IMR-90 (cell line): Measurements from ENCODE around the gene CWC27. TPM values are rescaled to one million over a fixed set of nuclear protein-coding genes. Genes with fewer than 3 reads are reported as not detected.
"Not testable (repeated sequence)": the region's sequence is repeated elsewhere in the genome, so short reads cannot be mapped to it uniquely, and the experiment has no call there.

Experiments
- ATAC-seq: fragments of 200-7000 bp; cut with Tn5 transposase; 2 replicates; pipeline ENCODE4 v1.9.1; 2020; ENCODE audit warnings: low read depth, mild to moderate bottlenecking, moderate library complexity
- BruUV-seq: library from RNA; stranded (reverse); fragments of 400-500 nt; replicated peaks from 2 replicates; lab custom pipeline; 2021; lab: Mats Ljungman, UMichigan
- CTCF ChIA-PET: fragments of 300-600 bp; formaldehyde crosslinking; extraction: SDS; loops from one replicate; lab custom pipeline; 2021; ENCODE audit warnings: antibody characterized with exemption; lab: Yijun Ruan, JAX
- POLR2A ChIA-PET: fragments of 300-600 bp; sonication (Branson Sonifier 250); formaldehyde crosslinking; loops from one replicate; lab custom pipeline; 2022; ENCODE audit warnings: antibody characterized with exemption; ENCODE audit not compliant: unreplicated experiment; lab: Charles Lee
- DNase-seq: peaks from one replicate; pipeline ENCODE4 v3.0.0; 2013
- H2AFZ ChIP-seq: replicated peaks from 2 replicates; pipeline ENCODE3; 2013; ENCODE audit warnings: low read length, mild to moderate bottlenecking; ENCODE audit not compliant: poor library complexity
- H2AK5ac ChIP-seq: 2 replicates; pipeline ENCODE4 v1.6.1; 2013; ENCODE audit warnings: low read depth, low read length, inconsistent platforms
- H2AK9ac ChIP-seq: replicated peaks from 2 replicates; pipeline ENCODE3; 2013; ENCODE audit warnings: mild to moderate bottlenecking, low read depth, low read length, moderate library complexity; ENCODE audit not compliant: poor library complexity
- H2BK120ac ChIP-seq: 2 replicates; pipeline ENCODE4 v1.6.1; 2013; ENCODE audit warnings: low read depth, low read length, inconsistent platforms
- H2BK15ac ChIP-seq: 3 replicates; pipeline ENCODE4 v1.6.1; 2013; ENCODE audit warnings: low read depth, low read length, inconsistent platforms
- H2BK20ac ChIP-seq: 2 replicates; pipeline ENCODE4 v1.6.1; 2013; ENCODE audit warnings: low read depth, mild to moderate bottlenecking, inconsistent platforms, low read length, moderate library complexity
- H2BK5ac ChIP-seq: 2 replicates; pipeline ENCODE4 v1.6.1; 2013; ENCODE audit warnings: mild to moderate bottlenecking, low read depth, low read length, inconsistent platforms; ENCODE audit not compliant: poor library complexity, severe bottlenecking
- H3K14ac ChIP-seq: replicated peaks from 2 replicates; pipeline ENCODE4 v1.6.1; 2013; ENCODE audit warnings: low read depth, low read length, inconsistent platforms
- H3K18ac ChIP-seq: 2 replicates; pipeline ENCODE4 v1.6.1; 2013; ENCODE audit warnings: low read depth, low read length, control low read depth
- H3K23ac ChIP-seq: 2 replicates; pipeline ENCODE4 v1.6.1; 2013; ENCODE audit warnings: low read depth, low read length, inconsistent platforms
- H3K27ac ChIP-seq: 2 replicates; pipeline ENCODE4 v1.5.1; 2013; ENCODE audit warnings: mild to moderate bottlenecking, control low read depth, low read length; ENCODE audit not compliant: insufficient read depth
- H3K27me3 ChIP-seq: 2 replicates; pipeline ENCODE4 v1.6.1; 2013; ENCODE audit warnings: low read length; ENCODE audit not compliant: control insufficient read depth, insufficient read depth
- H3K36me3 ChIP-seq: 2 replicates; pipeline ENCODE4 v1.6.1; 2013; ENCODE audit warnings: low read length, mixed read lengths; ENCODE audit not compliant: control insufficient read depth, insufficient read depth
- H3K4ac ChIP-seq: 2 replicates; pipeline ENCODE4 v1.6.1; 2013; ENCODE audit warnings: low read depth, low read length, inconsistent platforms
- H3K4me1 ChIP-seq: 2 replicates; pipeline ENCODE4 v1.6.1; 2013; ENCODE audit warnings: low read length, mixed read lengths; ENCODE audit not compliant: control insufficient read depth, insufficient read depth
- H3K4me2 ChIP-seq: 2 replicates; pipeline ENCODE4 v1.6.1; 2013; ENCODE audit warnings: low read depth, mild to moderate bottlenecking, control low read depth, low read length, moderate library complexity
- H3K4me3 ChIP-seq: 2 replicates; pipeline ENCODE4 v1.5.1; 2013; ENCODE audit warnings: low read depth, mild to moderate bottlenecking, control low read depth, low read length, moderate library complexity; ENCODE audit not compliant: insufficient read depth
- H3K56ac ChIP-seq: 2 replicates; pipeline ENCODE4 v1.6.1; 2013; ENCODE audit warnings: low read length, inconsistent platforms; ENCODE audit not compliant: insufficient read depth; ENCODE audit errors: extremely low read depth
- H3K79me1 ChIP-seq, 2 experiments: 2 replicates each; pipeline ENCODE4 v1.6.1; 2013; ENCODE audit warnings: low read length in 2 of 2, inconsistent platforms in 1 of 2, low read depth in 1 of 2
- H3K9ac ChIP-seq: 2 replicates; pipeline ENCODE4 v1.6.1; 2013; ENCODE audit warnings: low read depth, low read length, control low read depth
- H3K9me1 ChIP-seq: 2 replicates; pipeline ENCODE4 v1.6.1; 2013; ENCODE audit warnings: low read length, inconsistent platforms; ENCODE audit not compliant: insufficient read depth
- H3K9me3 ChIP-seq: 2 replicates; pipeline ENCODE4 v1.6.1; 2013; ENCODE audit warnings: low read length; ENCODE audit not compliant: control insufficient read depth, insufficient read depth
- H4K20me1 ChIP-seq: 2 replicates; pipeline ENCODE4 v1.6.1; 2013; ENCODE audit warnings: low read length, inconsistent platforms; ENCODE audit not compliant: insufficient read depth
- H4K5ac ChIP-seq: 2 replicates; pipeline ENCODE4 v1.6.1; 2013; ENCODE audit warnings: mild to moderate bottlenecking, low read depth, low read length, control low read depth
- H4K8ac ChIP-seq, 2 experiments: 2 replicates each; pipeline ENCODE4 v1.6.1; 2013; ENCODE audit warnings: low read depth in 2 of 2, low read length in 2 of 2, control low read depth in 1 of 2, inconsistent platforms in 1 of 2
- H4K91ac ChIP-seq: 2 replicates; pipeline ENCODE4 v1.6.1; 2013; ENCODE audit warnings: low read depth, low read length, inconsistent platforms; ENCODE audit not compliant: insufficient read depth
- dilution Hi-C: fragments of 300-500 bp; cut with HindIII; formaldehyde crosslinking; loops from one replicate; pipeline ENCODE4 v1.14.3; 2018; ENCODE audit warnings: low sequenced_read_pairs; ENCODE audit not compliant: unreplicated experiment
- in situ Hi-C: fragments of 300-500 bp; cut with MboI; formaldehyde crosslinking; loops from 3 replicates; pipeline ENCODE4 v1.14.3; 2019; ENCODE audit warnings: low sequenced_read_pairs, inconsistent platforms, mixed read lengths
- intact Hi-C: fragments of 100-400 bp; cut with micrococcal nuclease; formaldehyde crosslinking; loops from 2 replicates; pipeline ENCODE4 v1.10.0; 2022
- polyA plus RNA-seq, 3 experiments: library from polyadenylated mRNA; depleted of rRNA; stranded (reverse); fragments of >200 nt; gene quantifications; 2 replicates each; pipeline ENCODE4 v1.2.3, GENCODE V29; 2012; ENCODE audit warnings: low replicate concordance in 1 of 3
- total RNA-seq: library from RNA; depleted of rRNA; stranded (reverse); fragments of >200 nt; gene quantifications from 2 replicates; pipeline ENCODE4 v1.2.3, GENCODE V29; 2012

The CWC27 gene
- total and polyA plus RNA-seq, 2 of the 4 experiments (the other 2 are of a cell fraction): 13.3 to 17.1 TPM

- H3K27me3 ChIP-seq, CTCF ChIA-PET, H2AFZ ChIP-seq, BruUV-seq, dilution Hi-C loops, H3K4me2 ChIP-seq, intact Hi-C loops, H3K23ac ChIP-seq, H3K56ac ChIP-seq, H4K8ac ChIP-seq, H3K18ac ChIP-seq, H3K36me3 ChIP-seq, H4K5ac ChIP-seq, H3K4me3 ChIP-seq, ATAC-seq, H3K9me3 ChIP-seq, H3K9me1 ChIP-seq, H3K14ac ChIP-seq, H3K4me1 ChIP-seq, POLR2A ChIA-PET, H2BK120ac ChIP-seq, H2AK5ac ChIP-seq, H4K20me1 ChIP-seq, DNase-seq, in situ Hi-C loops, H2AK9ac ChIP-seq, H3K4ac ChIP-seq, H3K27ac ChIP-seq, H3K9ac ChIP-seq, H4K91ac ChIP-seq, H2BK20ac ChIP-seq, H3K79me1 ChIP-seq, H2BK5ac ChIP-seq, H2BK15ac ChIP-seq: not testable (repeated sequence)
Observed at GRCh38 chr5:64907399-64907798, 138.7 kb downstream of the CWC27 start.
